Ovary (tissue), 3 donors: ENCODE data around the gene KLK15.

ENCODE experiments used
- EP300 ChIP-seq: sonication (generic); formaldehyde crosslinking; IDR thresholded peaks from one replicate; pipeline ENCODE4 v1.6.1; 2017; ENCODE audit warnings: antibody characterized with exemption
- POLR2A ChIP-seq: fragments of 450-650 bp; IDR thresholded peaks from one replicate; pipeline ENCODE4 v1.6.1; 2017; ENCODE audit warnings: antibody characterized with exemption, mild to moderate bottlenecking, moderate library complexity
- TF ChIP-seq, protein P1 (sequence below), 3 donors: fragments of 450-650 bp in 2 of 3; fragments of 200-600 bp in 1 of 3; IDR thresholded peaks; one replicate each; pipeline versions ENCODE4 v1.5.1 to v1.8.0; 2016 to 2022; ENCODE audit warnings: antibody characterized with exemption in 3 of 3, mild to moderate bottlenecking in 1 of 3
- donor health status: DM: no; HTN: no; CAD: no.

DNA sequence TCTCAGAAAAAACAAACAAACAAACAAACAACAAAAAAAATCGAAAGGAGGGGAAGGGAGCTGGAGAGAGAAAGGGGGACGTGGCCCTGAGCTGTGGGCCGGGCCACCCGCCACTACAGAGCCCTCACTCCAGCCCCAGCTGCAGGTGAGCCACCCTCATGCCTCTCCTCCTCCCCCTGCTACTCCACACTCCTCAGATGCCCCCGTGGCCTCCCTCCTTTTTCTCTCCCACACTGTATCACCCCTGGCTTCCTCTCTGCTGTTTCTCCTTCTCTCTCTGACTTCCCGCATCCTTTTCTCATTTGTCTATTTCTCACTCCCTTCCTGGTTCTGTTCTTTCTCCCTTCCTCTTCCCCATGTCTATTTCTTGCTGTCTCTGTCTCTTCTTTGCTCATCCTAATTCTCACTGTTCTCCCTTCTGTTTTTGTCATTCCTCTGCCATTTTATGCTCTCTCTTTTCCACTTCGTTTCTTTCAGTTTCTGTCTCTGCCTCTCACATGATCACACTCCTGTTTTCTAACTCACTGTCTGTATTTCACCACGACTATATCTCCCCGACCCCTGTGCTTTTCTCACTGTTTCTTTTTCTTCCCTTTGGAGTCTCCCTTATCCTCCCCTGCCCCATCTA is 42.5 kb upstream of the KLK15 start:
- TF ChIP-seq, protein P1, sequence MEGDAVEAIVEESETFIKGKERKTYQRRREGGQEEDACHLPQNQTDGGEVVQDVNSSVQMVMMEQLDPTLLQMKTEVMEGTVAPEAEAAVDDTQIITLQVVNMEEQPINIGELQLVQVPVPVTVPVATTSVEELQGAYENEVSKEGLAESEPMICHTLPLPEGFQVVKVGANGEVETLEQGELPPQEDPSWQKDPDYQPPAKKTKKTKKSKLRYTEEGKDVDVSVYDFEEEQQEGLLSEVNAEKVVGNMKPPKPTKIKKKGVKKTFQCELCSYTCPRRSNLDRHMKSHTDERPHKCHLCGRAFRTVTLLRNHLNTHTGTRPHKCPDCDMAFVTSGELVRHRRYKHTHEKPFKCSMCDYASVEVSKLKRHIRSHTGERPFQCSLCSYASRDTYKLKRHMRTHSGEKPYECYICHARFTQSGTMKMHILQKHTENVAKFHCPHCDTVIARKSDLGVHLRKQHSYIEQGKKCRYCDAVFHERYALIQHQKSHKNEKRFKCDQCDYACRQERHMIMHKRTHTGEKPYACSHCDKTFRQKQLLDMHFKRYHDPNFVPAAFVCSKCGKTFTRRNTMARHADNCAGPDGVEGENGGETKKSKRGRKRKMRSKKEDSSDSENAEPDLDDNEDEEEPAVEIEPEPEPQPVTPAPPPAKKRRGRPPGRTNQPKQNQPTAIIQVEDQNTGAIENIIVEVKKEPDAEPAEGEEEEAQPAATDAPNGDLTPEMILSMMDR (IDR thresholded peaks at IDR 0.05) = no peak
- TF ChIP-seq POLR2A = no peak
- no peak for TF ChIP-seq EP300
